Subcutaneous adipose tissue (tissue), 4 donors: ENCODE results near the gene RRH. TPM values are rescaled to one million over a fixed set of nuclear protein-coding genes. Genes with fewer than 3 reads are reported as not detected.

Source experiments
- total RNA-seq, 4 donors: library from RNA; depleted of rRNA; stranded (reverse); fragments of >200 nt; gene quantifications; one replicate each; pipeline ENCODE4 v1.1.0, GENCODE V29; 2016
- TF ChIP-seq, protein P1 (sequence below): fragments of 450-650 bp; IDR thresholded peaks from one replicate; pipeline ENCODE4 v1.5.1; 2016; ENCODE audit warnings: low read depth, mild to moderate bottlenecking, control low read depth, antibody characterized with exemption, moderate library complexity

RRH gene
- total RNA-seq, 4 donors from 2014 or later, result 0.34 to 0.65 (median 0.44) TPM; not detected in 1

GRCh38 chr4:109878355-109878754 is 50.6 kb downstream of the RRH start:
- TF ChIP-seq, protein P1, sequence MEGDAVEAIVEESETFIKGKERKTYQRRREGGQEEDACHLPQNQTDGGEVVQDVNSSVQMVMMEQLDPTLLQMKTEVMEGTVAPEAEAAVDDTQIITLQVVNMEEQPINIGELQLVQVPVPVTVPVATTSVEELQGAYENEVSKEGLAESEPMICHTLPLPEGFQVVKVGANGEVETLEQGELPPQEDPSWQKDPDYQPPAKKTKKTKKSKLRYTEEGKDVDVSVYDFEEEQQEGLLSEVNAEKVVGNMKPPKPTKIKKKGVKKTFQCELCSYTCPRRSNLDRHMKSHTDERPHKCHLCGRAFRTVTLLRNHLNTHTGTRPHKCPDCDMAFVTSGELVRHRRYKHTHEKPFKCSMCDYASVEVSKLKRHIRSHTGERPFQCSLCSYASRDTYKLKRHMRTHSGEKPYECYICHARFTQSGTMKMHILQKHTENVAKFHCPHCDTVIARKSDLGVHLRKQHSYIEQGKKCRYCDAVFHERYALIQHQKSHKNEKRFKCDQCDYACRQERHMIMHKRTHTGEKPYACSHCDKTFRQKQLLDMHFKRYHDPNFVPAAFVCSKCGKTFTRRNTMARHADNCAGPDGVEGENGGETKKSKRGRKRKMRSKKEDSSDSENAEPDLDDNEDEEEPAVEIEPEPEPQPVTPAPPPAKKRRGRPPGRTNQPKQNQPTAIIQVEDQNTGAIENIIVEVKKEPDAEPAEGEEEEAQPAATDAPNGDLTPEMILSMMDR, result no peak

DNA sequence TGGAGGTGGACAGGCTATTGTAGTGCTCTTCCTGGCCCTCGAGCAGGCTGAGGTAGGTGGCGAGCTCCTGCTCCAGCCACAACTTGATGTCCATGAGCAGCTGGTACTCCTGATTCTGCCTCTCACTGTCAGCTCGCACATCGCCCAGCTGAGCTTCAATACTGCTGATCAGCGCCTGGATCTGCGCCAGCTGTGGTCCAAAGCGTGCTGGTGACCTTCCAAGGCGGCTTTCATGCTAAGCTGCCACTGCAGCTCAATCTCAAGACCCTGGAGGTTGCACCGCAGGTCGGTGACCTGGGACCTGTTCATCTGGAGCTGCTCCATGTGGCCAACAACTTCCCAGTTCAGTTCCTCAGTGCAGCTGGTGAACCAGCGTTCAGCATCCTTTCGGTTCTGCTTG is 51.3 kb downstream of the RRH start:
- TF ChIP-seq, protein P1, result no peak

DNA sequence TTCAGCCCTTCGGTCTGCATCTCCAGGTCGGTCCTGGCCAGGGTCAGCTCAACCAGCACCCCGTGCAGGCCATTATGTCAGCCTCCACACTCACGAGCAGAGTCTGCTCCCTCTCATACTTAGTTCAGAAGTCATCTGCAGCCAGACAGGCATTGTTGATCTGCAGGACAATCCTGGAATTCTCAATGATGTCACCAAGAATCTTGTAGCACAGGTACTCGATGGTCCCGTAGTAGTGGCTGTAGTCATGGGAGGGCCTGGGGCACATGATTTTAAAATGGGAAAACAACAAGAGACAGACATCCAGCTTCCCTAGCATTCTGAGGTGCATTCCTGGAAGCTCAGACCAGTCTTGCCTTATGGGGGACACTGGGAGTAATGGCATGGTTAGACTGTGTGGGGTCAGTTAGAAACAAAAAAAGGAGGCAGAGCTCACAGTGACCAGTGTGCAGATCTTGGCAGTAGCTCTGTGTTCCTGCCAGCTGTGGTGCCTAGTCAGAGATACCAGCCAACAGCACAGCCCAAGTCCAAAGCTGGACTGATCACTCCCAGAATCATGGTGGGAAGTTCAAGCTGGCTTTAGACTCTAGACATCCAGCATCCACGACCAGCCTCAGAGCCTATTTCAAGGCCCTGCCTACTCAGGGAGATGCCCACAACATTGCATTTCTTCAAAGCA is 52.0 kb downstream of the RRH start:
- TF ChIP-seq, protein P1, result no peak

DNA sequence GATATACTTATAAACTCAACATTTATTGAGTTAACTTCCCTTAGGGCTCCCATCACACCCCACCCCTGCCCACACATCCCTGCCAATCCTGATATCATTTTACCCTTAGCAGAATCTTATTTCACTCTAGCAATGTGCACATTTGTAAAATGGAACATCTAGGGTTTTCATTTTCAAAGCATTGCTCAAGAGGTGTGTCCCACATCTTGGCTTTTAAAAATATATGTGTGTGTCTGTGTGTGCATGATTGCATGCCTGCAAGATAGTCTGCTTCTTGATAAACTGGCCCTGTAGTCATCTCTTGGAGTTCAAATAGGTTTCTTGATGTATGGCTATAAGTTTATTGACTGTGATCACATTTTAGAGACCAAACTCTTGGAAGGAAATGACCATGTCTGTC is 58.5 kb downstream of the RRH start:
- TF ChIP-seq, protein P1, result no peak

GRCh38 chr4:109887071-109887470 is 59.3 kb downstream of the RRH start:
- TF ChIP-seq, protein P1, result no peak

- TF ChIP-seq, protein P1, result no peak
Observed at GRCh38 chr4:109890076-109890475, 62.3 kb downstream of the RRH start.

Other genes starting within 250 kb of the RRH start
- gene CASP6, start 124.5 kb upstream of the RRH start, total RNA-seq, result 10 to 100 TPM in 3 of 4 donors, 1 to 10 TPM in 1; 7.3 to 30.0 (median 24.1) TPM
- gene PLA2G12A, start 97.9 kb upstream of the RRH start, total RNA-seq, result 10 to 100 TPM; 19.0 to 48.9 (median 24.6) TPM
- 10 to 100 TPM; 13.4 to 37.7 (median 20.9) TPM for gene CFI, start 26.0 kb upstream of the RRH start, total RNA-seq
- 1 to 10 TPM; 3.4 to 8.3 (median 5.0) TPM for gene GAR1, start 12.2 kb upstream of the RRH start, total RNA-seq
- gene LRIT3, start 20.1 kb downstream of the RRH start, total RNA-seq, result under 1 TPM; 0.16 to 0.22 (median 0.18) TPM
- gene EGF, start 84.9 kb downstream of the RRH start, total RNA-seq, result not detected